HG02870 (cell line): Measurements from ENCODE around the gene LAP3.
A peak's percentile ranks its signal among the peaks of the same experiment; 100 is the strongest.

Experiments
- ATAC-seq: cut with Tn5 transposase; IDR thresholded peaks from one replicate; pipeline ENCODE4 v1.9.1; 2021; ENCODE audit warnings: mild to moderate bottlenecking, moderate library complexity; ENCODE audit not compliant: unreplicated experiment

Gene LAP3

DNA sequence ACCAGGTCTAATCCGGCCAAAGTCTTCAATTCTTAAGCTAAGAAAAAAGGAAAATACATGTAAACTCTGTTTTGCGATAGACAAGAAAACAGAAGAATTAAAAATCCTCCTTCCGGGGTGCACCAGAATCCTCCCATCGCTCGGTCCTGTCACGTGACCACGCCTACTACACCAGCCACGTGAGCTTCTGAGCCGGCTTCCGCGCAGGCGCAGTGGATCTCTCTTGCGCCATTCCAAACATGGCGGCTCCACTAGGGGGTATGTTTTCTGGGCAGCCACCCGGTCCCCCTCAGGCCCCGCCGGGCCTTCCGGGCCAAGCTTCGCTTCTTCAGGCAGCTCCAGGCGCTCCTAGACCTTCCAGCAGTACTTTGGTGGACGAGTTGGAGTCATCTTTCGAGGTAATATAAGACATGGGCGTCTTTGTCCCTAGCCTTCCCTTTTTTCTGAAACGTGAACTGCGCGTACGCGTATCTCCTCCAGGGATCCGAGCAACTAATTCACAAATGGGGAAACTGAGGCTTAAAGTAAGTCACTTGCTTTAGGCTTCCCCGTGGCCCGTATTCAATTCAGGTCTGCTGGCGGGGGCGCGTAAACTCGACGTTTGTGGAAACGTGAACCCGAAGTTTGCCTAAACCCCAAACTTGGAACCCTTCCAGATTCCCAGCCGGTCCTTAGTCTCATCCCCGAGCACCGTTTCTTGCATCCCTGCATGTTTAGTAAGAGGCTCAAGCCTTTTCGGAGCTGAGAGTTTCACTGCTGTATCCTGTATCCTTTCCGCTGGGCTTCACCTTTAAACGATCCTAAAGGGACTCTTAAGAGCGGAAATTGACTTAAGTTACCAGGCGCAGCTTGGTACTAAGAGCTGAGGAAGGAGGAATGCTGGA lies 37.7 kb downstream of the LAP3 start, which contains the start of gene MED28:
Gene MED28 (plus strand): TSS at position 226 of the 884 bp plus-strand sequence. CDS start 14 bp downstream, at position 240.
- ATAC-seq = peak; percentile 85

DNA sequence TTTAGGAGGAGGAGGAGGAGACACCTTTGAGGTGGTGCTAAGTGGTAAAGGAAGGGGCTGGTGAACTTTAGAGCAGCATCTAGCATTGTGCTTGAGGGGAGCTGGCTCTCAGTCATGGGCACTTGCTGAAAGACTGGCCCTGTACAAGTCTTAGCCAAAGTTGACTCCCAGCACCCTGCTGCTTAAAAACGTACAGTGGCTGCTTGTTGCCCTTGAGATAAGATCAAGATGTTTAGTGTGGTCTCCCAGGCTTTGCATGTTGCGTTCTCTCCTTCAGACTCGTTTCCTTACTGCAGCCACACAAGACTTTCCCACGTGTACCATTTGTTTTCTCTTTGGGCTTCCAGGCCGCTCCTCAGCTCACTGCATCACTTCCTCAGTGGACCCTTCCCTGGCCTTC lies 39.3 kb downstream of the LAP3 start:
- ATAC-seq = no peak

DNA sequence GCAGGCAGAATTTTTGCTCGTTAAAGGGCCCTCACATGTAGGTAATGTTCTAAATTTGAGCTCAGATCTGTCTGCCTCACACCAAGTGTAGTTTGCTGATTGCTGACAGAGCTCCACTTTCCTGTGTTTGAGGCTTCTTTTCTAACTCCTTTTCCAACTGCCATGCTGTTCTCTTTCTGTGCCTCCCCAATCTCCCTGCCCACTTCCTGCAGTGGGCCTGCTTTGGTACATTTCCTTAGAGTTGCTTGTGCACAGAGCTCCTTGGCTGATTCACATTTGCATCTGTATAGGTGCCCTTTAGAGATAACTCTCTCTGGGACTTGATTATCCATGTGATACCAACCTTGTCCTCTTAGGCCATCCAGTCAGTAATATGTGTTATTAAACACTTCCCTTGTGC lies 41.9 kb downstream of the LAP3 start:
- no peak for ATAC-seq

DNA sequence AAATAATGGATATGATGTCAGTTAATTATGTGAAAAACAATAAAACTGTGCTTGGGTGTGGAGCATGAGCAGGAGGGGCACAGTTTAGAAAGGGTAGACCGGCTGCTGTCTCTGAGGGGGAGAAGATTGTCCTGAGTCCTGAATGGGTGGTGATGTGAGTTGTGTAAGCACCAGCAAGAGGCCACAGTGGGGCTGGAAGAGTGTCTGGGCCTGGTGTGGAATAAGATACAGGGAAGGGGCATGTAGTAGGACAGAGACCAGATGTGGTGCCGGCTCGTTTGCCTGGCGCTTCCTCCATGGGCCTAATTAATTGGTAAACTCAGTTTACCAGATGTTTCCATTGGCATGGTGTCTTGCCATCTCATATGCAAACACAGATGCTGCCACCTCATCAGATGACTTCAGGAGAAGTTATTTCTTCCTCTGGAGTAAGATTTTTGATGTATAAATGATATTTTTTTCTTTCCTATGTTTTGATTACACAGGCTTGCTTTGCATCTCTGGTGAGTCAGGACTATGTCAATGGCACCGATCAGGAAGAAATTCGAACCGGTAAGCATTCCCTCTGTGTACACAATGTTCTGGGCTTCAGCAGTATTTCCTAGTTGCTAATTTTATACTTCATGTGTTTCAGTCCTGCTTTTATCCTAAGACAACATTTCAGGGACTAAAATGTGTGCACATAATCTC lies 42.6 kb downstream of the LAP3 start:
- ATAC-seq = no peak

DNA sequence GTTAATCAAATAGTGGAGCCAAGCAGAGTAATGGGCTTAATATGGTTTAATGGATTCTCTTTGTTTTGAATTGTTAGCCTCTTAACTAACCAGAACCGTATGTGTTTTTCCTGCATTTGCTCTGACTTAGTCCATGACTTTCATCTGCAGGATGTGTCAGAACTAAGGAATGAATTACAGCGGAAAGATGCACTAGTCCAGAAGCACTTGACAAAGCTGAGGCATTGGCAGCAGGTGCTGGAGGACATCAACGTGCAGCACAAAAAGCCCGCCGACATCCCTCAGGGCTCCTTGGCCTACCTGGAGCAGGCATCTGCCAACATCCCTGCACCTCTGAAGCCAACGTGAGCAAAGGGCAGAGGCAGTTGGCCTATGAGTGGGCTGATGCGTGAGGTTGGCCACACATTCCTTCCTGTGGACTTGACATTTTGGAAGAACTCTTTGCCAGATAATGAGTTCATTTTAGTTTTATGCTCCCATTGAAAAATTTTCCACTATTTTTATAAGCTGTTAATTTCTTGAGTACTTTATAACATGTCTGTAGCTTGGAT lies 46.5 kb downstream of the LAP3 start:
- ATAC-seq = no peak

DNA sequence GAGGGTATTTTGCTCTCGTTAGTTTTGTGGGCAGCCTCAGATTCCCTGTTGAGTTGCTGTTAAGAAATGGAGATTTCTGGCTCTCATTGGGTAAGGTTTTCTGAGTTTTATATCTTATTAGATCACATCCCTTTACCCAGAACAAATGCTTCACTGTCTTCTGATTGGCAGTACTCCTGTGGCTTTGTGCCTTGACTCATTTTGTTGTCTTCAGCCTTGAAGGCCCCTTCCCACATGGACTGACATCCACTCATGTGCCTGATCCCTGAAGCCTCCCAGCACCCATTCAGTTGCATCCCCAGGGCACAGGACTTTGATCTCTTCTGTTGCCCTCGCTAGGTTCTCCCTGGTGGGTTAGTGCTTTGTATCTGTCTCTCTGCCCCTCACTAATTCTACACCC lies 47.8 kb downstream of the LAP3 start:
- no peak for ATAC-seq

DNA sequence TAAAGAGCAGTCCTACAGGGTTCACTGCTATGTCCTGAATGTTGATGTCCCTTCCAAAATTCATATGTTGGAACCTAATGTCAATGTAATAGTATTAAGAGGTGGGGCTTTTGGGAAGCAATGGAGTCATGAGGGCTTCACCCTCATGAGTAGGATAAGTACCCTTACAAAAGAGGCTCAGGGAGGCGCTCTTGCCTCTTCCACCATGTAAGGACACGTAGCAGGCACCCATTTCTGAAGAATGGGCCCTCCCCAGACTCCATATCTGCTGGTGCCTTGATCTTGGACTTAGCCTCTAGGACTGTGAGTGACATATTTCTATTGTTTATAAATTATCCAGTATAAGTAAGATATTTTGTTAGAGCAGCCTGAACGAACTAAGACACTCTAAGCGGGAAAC lies 53.2 kb downstream of the LAP3 start:
- ATAC-seq = no peak

DNA sequence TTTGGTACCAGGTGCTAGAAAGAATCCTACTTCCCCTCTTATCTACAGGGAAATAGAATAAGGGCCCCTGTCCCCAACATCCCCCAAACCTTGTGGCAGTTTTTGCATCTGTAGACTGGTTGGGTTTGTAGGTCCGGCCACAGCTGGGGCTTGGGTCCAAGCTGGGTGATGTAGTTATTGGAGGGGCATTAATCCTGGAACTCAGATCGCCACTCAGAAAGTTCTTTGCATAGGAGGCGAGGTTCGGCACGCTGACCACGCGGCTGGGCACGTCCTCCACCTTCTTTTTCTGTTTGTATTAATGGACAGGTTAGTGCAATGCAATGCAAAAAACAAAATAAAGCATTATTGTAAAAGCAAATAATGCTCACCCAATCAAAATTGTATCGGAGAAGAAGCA lies 56.6 kb downstream of the LAP3 start:
- ATAC-seq = no peak

DNA sequence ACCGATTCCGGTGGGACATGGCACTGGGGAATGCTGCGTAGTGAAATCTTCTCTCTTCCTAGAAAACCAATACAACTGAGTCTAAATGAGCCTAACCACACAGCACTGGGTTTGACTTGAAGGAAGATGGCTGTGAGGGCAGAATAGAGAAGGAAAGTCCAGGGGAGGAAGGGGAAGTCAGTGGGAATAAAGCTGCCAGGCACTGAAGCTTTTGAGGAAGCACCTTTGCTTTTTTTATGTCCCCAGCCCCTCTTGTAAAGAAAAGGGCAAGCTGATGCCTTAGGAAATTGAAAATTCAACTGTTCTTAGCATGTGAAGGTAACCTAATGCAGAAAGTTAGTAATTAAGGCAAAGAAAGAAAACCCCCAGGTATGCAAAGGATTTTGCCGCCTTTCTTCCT lies 58.1 kb downstream of the LAP3 start:
- ATAC-seq = no peak

DNA sequence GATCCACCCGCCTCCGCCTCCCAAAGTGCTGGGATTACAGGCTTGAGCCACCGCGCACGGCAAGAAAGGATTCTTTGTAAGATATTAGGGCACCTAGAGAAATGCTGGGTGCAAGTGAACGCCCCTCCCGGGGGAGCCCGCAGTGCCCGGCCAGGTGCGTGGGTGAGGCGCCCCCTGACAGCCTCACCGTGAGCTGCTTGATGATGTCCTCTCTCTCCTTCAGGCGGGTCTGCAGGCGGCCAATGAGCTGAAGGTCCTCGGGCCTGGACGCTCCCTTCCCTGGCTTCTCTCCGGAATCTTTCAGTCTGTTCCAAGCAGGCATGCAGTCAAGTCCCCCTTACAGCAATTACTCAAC lies 59.3 kb downstream of the LAP3 start:
- peak; percentile 4 for ATAC-seq

DNA sequence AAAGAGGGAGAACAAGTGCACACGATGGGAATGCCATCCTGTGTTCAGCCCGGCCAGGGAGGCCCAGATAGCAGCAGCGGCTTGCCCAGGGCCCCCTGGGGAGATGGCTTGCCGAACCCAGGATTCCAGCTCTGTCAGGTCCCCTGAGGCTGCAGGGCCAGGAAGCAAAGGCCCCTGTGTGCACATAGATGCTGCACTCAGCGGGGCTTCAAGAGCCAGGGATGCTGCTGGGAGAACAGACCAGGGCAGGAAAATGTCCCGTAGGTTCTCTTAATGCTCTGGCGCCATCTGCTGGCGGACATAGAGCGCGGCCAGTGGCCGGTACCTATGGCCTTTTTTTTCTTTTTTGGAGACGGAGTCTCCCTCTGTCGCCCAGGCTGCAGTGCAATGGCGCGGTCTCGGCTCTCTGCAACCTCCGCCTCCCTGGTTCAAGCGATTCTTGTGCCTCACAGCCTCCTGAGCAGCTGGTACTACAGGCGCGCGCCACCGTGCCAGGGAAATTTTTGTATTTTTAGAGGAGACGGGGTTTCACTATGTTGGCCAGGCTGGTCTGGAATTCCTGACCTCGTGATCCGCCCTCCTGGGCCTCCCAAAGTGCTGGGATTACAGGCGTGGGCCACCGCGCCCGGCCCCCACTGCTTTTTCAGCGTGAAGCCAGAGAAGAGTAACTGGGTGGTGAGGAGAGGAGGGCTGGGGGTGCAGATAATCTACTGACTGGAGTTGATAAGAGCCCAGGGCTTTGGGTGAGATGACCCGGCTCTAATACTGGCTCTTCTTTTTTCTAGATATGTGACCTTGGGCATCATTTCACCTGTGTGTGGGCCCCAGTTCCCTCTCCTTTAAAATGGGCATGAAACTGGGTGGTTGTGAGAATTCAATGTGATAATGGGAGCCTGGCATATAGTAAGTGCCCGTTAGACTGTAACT lies 60.0 kb downstream of the LAP3 start:
- peak; percentile 94 for ATAC-seq

DNA sequence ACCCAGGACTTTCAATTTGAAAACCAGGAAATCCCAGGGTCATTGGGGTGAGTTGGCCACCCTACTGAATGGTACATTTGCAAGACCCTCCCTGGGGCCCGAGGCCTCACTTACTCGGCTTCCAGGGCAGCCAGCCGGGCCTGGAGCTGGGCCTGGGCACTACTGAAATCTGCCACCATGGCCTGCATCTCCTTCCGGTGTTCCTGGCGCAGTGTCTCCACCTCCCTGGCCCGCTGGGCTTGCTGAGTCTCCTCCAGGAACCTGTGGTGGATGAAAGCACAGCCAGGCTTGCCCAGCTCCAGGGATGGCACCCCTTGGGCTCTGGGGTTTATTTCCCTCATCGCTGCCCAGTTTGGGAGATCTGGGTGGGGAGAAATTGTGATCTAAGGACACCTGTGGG lies 62.1 kb downstream of the LAP3 start:
- no peak for ATAC-seq

DNA sequence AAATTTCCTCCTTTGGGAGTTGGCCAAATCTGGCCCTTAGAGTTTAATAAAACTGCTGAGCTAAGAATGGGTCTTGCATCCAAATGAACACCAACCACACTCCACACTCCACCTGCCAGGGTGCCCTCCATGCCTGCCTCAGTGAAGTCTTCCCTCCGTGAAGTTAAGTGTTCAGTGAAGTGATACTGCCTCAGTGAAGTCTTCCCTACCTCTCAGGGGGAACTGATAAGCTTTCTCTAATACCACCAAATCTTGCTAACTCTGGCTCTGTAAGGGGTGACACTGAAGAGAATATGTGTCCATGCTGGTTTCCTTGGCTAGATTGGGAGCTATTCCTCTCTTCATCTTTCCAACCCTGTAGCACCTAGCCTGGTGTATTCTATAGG lies 65.4 kb downstream of the LAP3 start:
- no peak for ATAC-seq

DNA sequence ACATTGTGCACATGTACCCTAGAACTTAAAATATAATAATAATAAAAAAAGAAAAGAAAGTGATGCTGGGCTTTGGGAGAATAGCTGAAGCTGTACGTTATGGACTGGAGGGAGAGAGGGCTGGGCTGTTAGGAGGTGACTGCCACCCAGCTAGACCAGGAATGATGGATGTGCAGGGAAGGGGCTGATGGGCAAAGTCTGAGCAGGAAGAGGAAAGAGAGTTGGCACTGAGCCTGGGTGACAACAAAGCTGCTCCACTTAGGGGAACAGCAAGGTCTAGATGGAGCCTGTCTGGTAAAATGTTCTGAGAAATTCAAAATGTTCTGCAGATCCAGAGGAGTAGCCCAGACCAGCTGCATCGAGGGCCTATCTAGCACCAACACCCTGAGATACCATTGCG lies 69.7 kb downstream of the LAP3 start:
- no peak for ATAC-seq

DNA sequence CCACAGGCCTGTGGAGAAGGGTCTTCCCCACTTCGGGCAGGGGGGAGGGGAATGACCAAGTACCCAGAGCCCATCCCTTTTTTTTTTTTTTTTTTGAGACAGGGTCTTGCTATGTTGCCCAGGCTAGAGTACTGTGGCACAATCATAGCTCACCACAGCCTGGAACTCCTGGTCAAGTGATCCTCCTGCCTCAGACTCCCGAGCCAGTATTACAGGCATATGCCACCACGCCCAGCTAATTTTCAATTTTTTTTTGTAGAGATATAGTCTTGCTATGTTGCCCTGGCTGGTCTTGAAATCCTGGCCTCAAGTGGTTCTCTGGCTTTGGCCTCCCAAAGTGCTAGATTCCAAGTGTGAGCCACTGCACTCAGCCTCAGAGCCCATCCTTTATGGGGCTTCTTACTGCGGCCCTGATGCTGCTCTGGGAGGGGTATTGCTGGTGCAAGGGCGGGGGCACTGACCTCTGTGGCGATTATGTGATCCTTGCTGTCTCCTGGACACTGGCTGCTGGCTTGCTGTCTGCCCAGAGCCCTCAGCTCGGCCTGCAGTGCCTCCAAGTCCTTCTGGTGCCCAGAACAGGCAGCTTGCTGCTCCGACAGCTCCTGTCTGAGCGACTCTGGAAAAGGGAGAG lies 70.3 kb downstream of the LAP3 start:
- no peak for ATAC-seq

DNA sequence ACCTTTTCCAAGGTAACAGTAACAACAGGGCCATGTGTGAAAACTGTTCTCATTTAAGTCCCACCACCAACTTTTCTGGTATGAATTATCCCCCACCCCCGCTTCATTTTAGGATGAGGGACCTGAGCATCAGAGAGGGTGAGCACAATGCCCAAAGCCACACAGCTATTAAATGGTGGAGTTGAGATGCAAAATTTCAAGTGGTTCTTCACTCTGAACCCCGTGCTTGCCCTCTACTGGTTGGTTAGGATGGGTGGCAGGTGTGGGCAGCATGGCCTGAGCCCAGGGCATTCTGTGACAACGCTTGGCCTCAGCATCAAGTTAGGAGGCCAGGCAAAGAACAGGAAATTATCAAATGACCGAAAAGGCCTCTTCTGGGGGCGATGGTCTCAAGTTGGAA lies 70.9 kb downstream of the LAP3 start:
- no peak for ATAC-seq

DNA sequence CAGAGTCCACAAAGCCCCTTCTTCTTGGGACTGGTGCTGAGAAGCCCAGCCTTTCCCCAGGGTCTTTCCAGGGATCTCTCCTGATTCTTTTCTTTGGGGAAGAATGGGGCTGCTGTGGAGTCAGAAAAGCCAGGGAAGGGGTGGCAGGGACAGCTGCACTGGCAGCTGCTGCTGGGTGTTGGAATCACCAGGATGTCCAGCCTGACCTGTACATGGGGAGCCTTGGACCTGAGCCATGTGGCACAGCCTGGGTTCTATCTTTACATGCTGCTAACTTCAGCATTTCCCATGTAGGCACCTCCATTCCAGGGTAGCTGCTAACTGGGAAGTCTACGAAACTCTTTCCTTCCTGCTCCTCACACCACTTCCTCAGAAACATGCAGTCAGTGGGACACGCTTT lies 73.4 kb downstream of the LAP3 start:
- ATAC-seq = no peak

DNA sequence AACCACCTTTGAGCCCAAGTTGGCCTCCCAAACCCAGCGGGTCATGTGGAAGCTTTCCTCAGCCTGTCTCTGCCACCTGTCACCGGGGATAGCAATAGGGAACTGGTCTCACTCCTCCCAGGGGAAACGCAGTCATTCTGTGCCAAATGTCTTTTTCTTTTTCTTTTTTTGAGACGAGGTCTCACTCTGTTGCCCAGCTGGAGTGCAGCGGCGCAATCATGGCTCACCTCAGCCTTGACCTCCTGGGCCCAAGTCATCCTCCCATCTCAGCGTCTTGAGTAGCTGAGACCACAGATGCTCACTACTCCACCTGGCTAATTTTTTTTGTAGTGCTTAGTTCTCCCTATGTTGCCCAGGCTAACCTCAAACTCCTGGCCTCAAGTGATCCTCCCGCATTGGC lies 77.7 kb downstream of the LAP3 start:
- ATAC-seq = no peak

DNA sequence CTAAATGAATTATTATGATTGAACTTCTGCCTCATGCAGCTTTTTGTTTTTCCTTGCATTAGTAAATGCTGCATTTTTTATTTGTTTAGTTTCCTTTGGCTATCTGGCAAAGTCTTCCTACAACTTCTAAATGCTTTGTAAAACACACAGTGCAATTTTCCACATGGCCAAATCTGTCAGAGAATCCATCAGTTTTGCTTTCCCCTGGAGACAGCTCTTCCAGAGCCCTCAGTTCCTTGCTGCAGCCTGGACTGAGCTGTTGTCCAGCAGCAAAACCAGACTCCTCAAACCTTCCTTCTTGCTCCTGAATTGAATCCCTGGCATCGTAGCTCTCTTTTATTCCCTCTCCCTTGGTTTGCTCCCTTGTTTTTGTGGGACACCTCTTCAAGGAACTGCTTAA lies 80.1 kb downstream of the LAP3 start:
- no peak for ATAC-seq
